HEK293 (cell line): ENCODE results near the gene PNPLA3.

Experiments used
- CTCF ChIA-PET: fragments of 350-600 bp; formaldehyde crosslinking; extraction: SDS; loops from one replicate; lab custom pipeline; 2021; ENCODE audit warnings: antibody characterized with exemption; lab: Yijun Ruan, JAX
- POLR2A ChIA-PET: fragments of 300-600 bp; formaldehyde crosslinking; extraction: SDS; loops from one replicate; lab custom pipeline; 2020; ENCODE audit warnings: antibody characterized with exemption, inconsistent platforms; lab: Yijun Ruan, JAX
- H3K27ac ChIP-seq: fragments of 200-500 bp; sonication (Bioruptor generic); 2 replicates; pipeline ENCODE4 v1.5.1; 2014; ENCODE audit warnings: low read depth, low read length, control low read depth, inconsistent platforms; ENCODE audit errors: extremely low read depth
- H3K36me3 ChIP-seq, 2 experiments: fragments of 200-500 bp in 1 of 2; sonication (Bioruptor generic) in 1 of 2; 1 replicate in 1 of 2; 2 replicates in 1 of 2; pipeline ENCODE4 v1.5.1; 2014 to 2017; ENCODE audit warnings: inconsistent platforms in 2 of 2, low read length in 2 of 2; ENCODE audit not compliant: control insufficient read depth in 2 of 2, insufficient read depth in 1 of 2
- H3K4me1 ChIP-seq: fragments of 200-500 bp; sonication (Bioruptor generic); 2 replicates; pipeline ENCODE4 v1.5.1; 2014; ENCODE audit warnings: mild to moderate bottlenecking, low read length, inconsistent platforms; ENCODE audit not compliant: control insufficient read depth, insufficient read depth
- H3K4me3 ChIP-seq: 2 replicates; pipeline ENCODE4 v1.5.1; 2011; ENCODE audit warnings: low read depth, mild to moderate bottlenecking, control low read depth, low read length, moderate library complexity
- H3K9me3 ChIP-seq: fragments of 200-500 bp; sonication (Bioruptor generic); 2 replicates; pipeline ENCODE4 v1.5.1; 2014; ENCODE audit warnings: low read depth, low read length, inconsistent platforms; ENCODE audit not compliant: control insufficient read depth, insufficient read depth
- BCL11A ChIP-seq: fragments of 450-650 bp; formaldehyde crosslinking; IDR thresholded peaks from 2 replicates; pipeline ENCODE4 v1.5.1; 2016; ENCODE audit warnings: low read depth, missing biosample characterization, missing genetic modification characterization
- KLF17 ChIP-seq: fragments of 450-650 bp; formaldehyde crosslinking; IDR thresholded peaks from 2 replicates; pipeline ENCODE4 v1.5.1; 2016; ENCODE audit warnings: missing biosample characterization, missing genetic modification characterization
- MZF1 ChIP-seq: fragments of 450-650 bp; formaldehyde crosslinking; IDR thresholded peaks from 2 replicates; pipeline ENCODE4 v1.5.1; 2017; ENCODE audit warnings: missing biosample characterization, missing genetic modification characterization, borderline replicate concordance
- TRIM28 ChIP-seq: IDR thresholded peaks from 2 replicates; pipeline ENCODE4 v1.6.1; 2011; ENCODE audit warnings: low read length, control low read depth, borderline replicate concordance
- ZBTB17 ChIP-seq: fragments of 450-650 bp; formaldehyde crosslinking; IDR thresholded peaks from 2 replicates; pipeline ENCODE4 v1.5.1; 2016; ENCODE audit warnings: missing biosample characterization, missing genetic modification characterization
- ZEB2 ChIP-seq: fragments of 450-650 bp; formaldehyde crosslinking; IDR thresholded peaks from 2 replicates; pipeline ENCODE4 v1.5.1; 2016; ENCODE audit warnings: missing biosample characterization, missing genetic modification characterization
- ZIC2 ChIP-seq: fragments of 450-650 bp; formaldehyde crosslinking; IDR thresholded peaks from 2 replicates; pipeline ENCODE4 v1.5.1; 2016; ENCODE audit warnings: missing biosample characterization, missing genetic modification characterization
- ZNF133 ChIP-seq: fragments of 450-650 bp; formaldehyde crosslinking; IDR thresholded peaks from 2 replicates; pipeline ENCODE4 v1.5.1; 2016; ENCODE audit warnings: missing biosample characterization, missing genetic modification characterization
- ZNF23 ChIP-seq: fragments of 450-650 bp; formaldehyde crosslinking; IDR thresholded peaks from 2 replicates; pipeline ENCODE4 v1.5.1; 2016; ENCODE audit warnings: missing biosample characterization, missing genetic modification characterization, borderline replicate concordance
- ZNF423 ChIP-seq: fragments of 450-650 bp; formaldehyde crosslinking; IDR thresholded peaks from 2 replicates; pipeline ENCODE4 v1.5.1; 2016; ENCODE audit warnings: missing biosample characterization, missing genetic modification characterization
- ZNF426 ChIP-seq: fragments of 450-650 bp; formaldehyde crosslinking; IDR thresholded peaks from 2 replicates; pipeline ENCODE4 v1.5.1; 2017; ENCODE audit warnings: missing biosample characterization, missing genetic modification characterization, mild to moderate bottlenecking, inconsistent platforms, moderate library complexity
- ZNF785 ChIP-seq: fragments of 450-650 bp; formaldehyde crosslinking; IDR thresholded peaks from 2 replicates; pipeline ENCODE4 v1.5.1; 2016; ENCODE audit warnings: missing biosample characterization, missing genetic modification characterization
- ZNF830 ChIP-seq: fragments of 450-650 bp; IDR thresholded peaks from 2 replicates; pipeline ENCODE4 v1.5.0; 2018; ENCODE audit warnings: missing biosample characterization, missing genetic modification characterization, low read depth, mild to moderate bottlenecking, moderate library complexity
- TF ChIP-seq, protein P1 (sequence below): fragments of 450-650 bp; formaldehyde crosslinking; IDR thresholded peaks from 2 replicates; pipeline ENCODE4 v1.5.1; 2016; ENCODE audit warnings: missing biosample characterization, missing genetic modification characterization, borderline replicate concordance
- TF ChIP-seq, protein P2 (sequence below): fragments of 450-650 bp; formaldehyde crosslinking; IDR thresholded peaks from 2 replicates; pipeline ENCODE4 v1.5.1; 2017; ENCODE audit warnings: missing biosample characterization, missing genetic modification characterization

PNPLA3 gene

GRCh38 chr22:43923631-43924464 lies at the start of gene PNPLA3 (continued):
- TF ChIP-seq, protein P1, sequence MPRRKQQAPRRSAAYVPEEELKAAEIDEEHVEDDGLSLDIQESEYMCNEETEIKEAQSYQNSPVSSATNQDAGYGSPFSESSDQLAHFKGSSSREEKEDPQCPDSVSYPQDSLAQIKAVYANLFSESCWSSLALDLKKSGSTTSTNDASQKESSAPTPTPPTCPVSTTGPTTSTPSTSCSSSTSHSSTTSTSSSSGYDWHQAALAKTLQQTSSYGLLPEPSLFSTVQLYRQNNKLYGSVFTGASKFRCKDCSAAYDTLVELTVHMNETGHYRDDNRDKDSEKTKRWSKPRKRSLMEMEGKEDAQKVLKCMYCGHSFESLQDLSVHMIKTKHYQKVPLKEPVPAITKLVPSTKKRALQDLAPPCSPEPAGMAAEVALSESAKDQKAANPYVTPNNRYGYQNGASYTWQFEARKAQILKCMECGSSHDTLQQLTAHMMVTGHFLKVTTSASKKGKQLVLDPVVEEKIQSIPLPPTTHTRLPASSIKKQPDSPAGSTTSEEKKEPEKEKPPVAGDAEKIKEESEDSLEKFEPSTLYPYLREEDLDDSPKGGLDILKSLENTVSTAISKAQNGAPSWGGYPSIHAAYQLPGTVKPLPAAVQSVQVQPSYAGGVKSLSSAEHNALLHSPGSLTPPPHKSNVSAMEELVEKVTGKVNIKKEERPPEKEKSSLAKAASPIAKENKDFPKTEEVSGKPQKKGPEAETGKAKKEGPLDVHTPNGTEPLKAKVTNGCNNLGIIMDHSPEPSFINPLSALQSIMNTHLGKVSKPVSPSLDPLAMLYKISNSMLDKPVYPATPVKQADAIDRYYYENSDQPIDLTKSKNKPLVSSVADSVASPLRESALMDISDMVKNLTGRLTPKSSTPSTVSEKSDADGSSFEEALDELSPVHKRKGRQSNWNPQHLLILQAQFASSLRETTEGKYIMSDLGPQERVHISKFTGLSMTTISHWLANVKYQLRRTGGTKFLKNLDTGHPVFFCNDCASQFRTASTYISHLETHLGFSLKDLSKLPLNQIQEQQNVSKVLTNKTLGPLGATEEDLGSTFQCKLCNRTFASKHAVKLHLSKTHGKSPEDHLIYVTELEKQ (tag by site-specific recombination) = no peak; the same call in 1 of the 2 replicates

GRCh38 chr22:43876866-43877509 lies 46.6 kb upstream of the PNPLA3 start:
- ChIA-PET POLR2A (no interaction called here), CTCF (interaction anchor here (0.6 to 1.7 kb wide), 7 partner anchors 8 to 280 kb away, joined by 3 to 12 read pairs (median 3); no protein-coding TSS in a partner anchor)
- H3K4me1 ChIP-seq = no peaks in the 10 kb centered on the region
- no peaks in the 10 kb centered on the region for H3K36me3 ChIP-seq
- TF ChIP-seq ZBTB17 (tag by site-specific recombination) (no peak), TRIM28 (no peak), ZIC2 (tag by site-specific recombination) (peak; percentile 67; the same call in 1 of the 2 replicates)
- TF ChIP-seq, all 188 proteins: peak for 1
- Histone ChIP-seq H3K4me3 (no peak overlapping the region), H3K27ac (no peak overlapping the region), H3K9me3 (no peaks in the 10 kb centered on the region)

DNA sequence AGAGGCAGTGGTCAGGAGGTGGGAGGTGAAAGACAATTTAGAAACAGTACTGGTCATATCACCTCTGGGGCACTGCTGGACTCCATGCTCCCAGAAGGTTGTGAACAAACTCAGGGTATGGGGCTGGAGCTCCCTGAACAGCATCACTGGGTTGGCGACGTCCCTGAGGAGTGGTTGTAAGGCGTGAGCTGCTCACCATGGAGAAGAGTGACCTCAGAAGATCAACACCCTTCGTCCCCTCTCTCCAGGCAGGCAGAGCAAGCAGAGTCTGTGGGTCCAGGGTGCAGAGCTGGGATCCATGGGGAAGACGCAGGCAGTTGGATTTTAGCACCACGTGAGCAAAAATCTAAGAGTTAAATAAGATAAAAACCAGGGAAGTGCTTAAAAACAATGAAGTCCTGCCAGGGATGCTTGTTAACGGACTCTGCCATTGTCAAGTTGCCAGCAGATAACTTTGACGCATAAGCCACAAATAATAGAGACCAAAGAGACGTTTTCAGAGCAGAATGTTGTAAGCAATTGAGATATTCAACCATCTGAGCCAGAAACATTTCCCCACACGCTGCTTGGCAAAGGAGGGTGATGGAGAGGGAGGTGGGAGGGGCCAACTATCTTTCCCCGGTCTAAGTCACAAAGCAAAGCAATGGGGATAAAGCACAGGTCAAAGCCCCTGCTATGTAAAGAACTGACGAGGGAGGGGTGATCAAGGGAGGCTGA lies 45.4 kb upstream of the PNPLA3 start:
- Histone ChIP-seq H3K4me1 (no peaks in the 10 kb centered on the region), H3K36me3 (no peaks in the 10 kb centered on the region), H3K27ac (no peak overlapping the region), H3K4me3 (no peak overlapping the region), H3K9me3 (no peaks in the 10 kb centered on the region)
- ChIA-PET CTCF (interaction anchor here (0.9 to 1.4 kb wide), 2 partner anchors 8 to 68 kb away, joined by 3 to 4 read pairs; no protein-coding TSS in a partner anchor), POLR2A (no interaction called here)
- no peak for TF ChIP-seq ZNF23
- TF ChIP-seq ZNF785 (tag by site-specific recombination) = no peak
- no peak for TF ChIP-seq ZNF426 (tag by site-specific recombination)
- TF ChIP-seq, protein P2, sequence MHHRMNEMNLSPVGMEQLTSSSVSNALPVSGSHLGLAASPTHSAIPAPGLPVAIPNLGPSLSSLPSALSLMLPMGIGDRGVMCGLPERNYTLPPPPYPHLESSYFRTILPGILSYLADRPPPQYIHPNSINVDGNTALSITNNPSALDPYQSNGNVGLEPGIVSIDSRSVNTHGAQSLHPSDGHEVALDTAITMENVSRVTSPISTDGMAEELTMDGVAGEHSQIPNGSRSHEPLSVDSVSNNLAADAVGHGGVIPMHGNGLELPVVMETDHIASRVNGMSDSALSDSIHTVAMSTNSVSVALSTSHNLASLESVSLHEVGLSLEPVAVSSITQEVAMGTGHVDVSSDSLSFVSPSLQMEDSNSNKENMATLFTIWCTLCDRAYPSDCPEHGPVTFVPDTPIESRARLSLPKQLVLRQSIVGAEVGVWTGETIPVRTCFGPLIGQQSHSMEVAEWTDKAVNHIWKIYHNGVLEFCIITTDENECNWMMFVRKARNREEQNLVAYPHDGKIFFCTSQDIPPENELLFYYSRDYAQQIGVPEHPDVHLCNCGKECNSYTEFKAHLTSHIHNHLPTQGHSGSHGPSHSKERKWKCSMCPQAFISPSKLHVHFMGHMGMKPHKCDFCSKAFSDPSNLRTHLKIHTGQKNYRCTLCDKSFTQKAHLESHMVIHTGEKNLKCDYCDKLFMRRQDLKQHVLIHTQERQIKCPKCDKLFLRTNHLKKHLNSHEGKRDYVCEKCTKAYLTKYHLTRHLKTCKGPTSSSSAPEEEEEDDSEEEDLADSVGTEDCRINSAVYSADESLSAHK (tag by site-specific recombination) = no peak
- TF ChIP-seq ZNF423 (tag by site-specific recombination) = no peak
- TF ChIP-seq ZNF133 (tag by site-specific recombination) = no peak
- no peak for TF ChIP-seq MZF1 (tag by site-specific recombination)
- no peak for TF ChIP-seq KLF17
- no peak for TF ChIP-seq ZNF830 (tag by site-specific recombination)
- TF ChIP-seq ZEB2 (tag by site-specific recombination) = no peak
- no peak for TF ChIP-seq BCL11A (tag by site-specific recombination)
